H1 (cell line): ENCODE measurements around the gene BECN2. TPM values are rescaled to one million over a fixed set of nuclear protein-coding genes. Genes with fewer than 3 reads are reported as not detected.

Source experiments
- E2F6 ChIP-seq: IDR thresholded peaks from 2 replicates; pipeline ENCODE4 v1.6.1; 2012; ENCODE audit warnings: inconsistent platforms
- EZH2 ChIP-seq: fragments of 200-600 bp; sonication (generic); IDR thresholded peaks from 2 replicates; pipeline ENCODE4 v1.7.1; 2012; ENCODE audit warnings: low read depth, mild to moderate bottlenecking, moderate library complexity, low read length, inconsistent platforms; ENCODE audit not compliant: severe bottlenecking
- KDM5A ChIP-seq: fragments of 200-600 bp; IDR thresholded peaks from 2 replicates; pipeline ENCODE4 v1.7.1; 2012; ENCODE audit warnings: mild to moderate bottlenecking, low read length, inconsistent platforms, mixed read lengths
- POU5F1 ChIP-seq: IDR thresholded peaks from 2 replicates; pipeline ENCODE4 v1.6.1; 2011; ENCODE audit warnings: low read depth, mild to moderate bottlenecking, low read length, moderate library complexity
- RBBP5 ChIP-seq: IDR thresholded peaks from 2 replicates; pipeline ENCODE4 v1.7.1; 2012; ENCODE audit warnings: low read depth, mild to moderate bottlenecking, inconsistent platforms, low read length, moderate library complexity, borderline replicate concordance
- polyA plus RNA-seq, 7 experiments: library from polyadenylated mRNA; depleted of rRNA in 3 of 7; stranded (reverse) in 5 of 7; unstranded in 2 of 7; fragments of >200 nt in 5 of 7; fragments of 200-250 nt in 2 of 7; gene quantifications; 1 replicate in 5 of 7; 2 replicates in 1 of 7; 4 replicates in 1 of 7; pipeline versions ENCODE4 v1.2.1 to v1.2.3, GENCODE V29; 2011 to 2013; ENCODE audit warnings: missing spikeins in 2 of 7, mixed read lengths in 2 of 7
- total RNA-seq: library from RNA; stranded (reverse); fragmentation: NEBNext Ultra II Directional; extraction: Animal tissue kit (Norgen Biotek cat#: 25700); gene quantifications from 2 replicates; pipeline ENCODE4 v1.2.1, GENCODE V29; 2021

BECN2 gene
- total and polyA plus RNA-seq, 2 of the 8 experiments (the other 6 are each of a cell fraction or from before 2014, with no cell fraction given), result not detected

GRCh38 chr1:241944300-241944699 is 13.3 kb upstream of the BECN2 start (continued):
- TF ChIP-seq KDM5A (no peak), RBBP5 (no peak), EZH2 (no peak), POU5F1 (no peak), E2F6 (no peak)
